HG03039 (cell line): ENCODE results near the gene MITF.
"Not testable (repeated sequence)": the region's sequence is repeated elsewhere in the genome, so short reads cannot be mapped to it uniquely, and the experiment has no call there.

Source experiments
- ATAC-seq: cut with Tn5 transposase; IDR thresholded peaks from one replicate; pipeline ENCODE4 v1.9.1; 2021; ENCODE audit warnings: mild to moderate bottlenecking, moderate library complexity; ENCODE audit not compliant: unreplicated experiment

Gene MITF

GRCh38 chr3:69901802-69902201 lies 162.5 kb downstream of the MITF start:
- ATAC-seq: no peak

- no peak for ATAC-seq
Measured at GRCh38 chr3:69902386-69902785, 163.1 kb downstream of the MITF start.

- no peak for ATAC-seq
Measured at GRCh38 chr3:69906351-69906966, 167.2 kb downstream of the MITF start.

GRCh38 chr3:69907554-69907953 lies 168.3 kb downstream of the MITF start:
- no peak for ATAC-seq

GRCh38 chr3:69909859-69910258 lies 170.6 kb downstream of the MITF start:
- not testable (repeated sequence) for ATAC-seq

GRCh38 chr3:69913422-69913821 lies 174.2 kb downstream of the MITF start:
- ATAC-seq: no peak

GRCh38 chr3:69914395-69914794 lies 175.1 kb downstream of the MITF start:
- no peak for ATAC-seq

GRCh38 chr3:69915726-69916125 lies 176.5 kb downstream of the MITF start:
- ATAC-seq: no peak

GRCh38 chr3:69920009-69920408 lies 180.7 kb downstream of the MITF start:
- ATAC-seq: not testable (repeated sequence)

- ATAC-seq: no peak
Measured at GRCh38 chr3:69921651-69922050, 182.4 kb downstream of the MITF start.

GRCh38 chr3:69922521-69923000 lies 183.3 kb downstream of the MITF start:
- ATAC-seq: no peak

GRCh38 chr3:69925506-69925905 lies 186.2 kb downstream of the MITF start:
- no peak for ATAC-seq

GRCh38 chr3:69926385-69926784 lies 187.1 kb downstream of the MITF start:
- no peak for ATAC-seq

- ATAC-seq: no peak
Measured at GRCh38 chr3:69927571-69927970, 188.3 kb downstream of the MITF start.

GRCh38 chr3:69929019-69929418 lies 189.8 kb downstream of the MITF start:
- no peak for ATAC-seq

- ATAC-seq: no peak
Measured at GRCh38 chr3:69930564-69930963, 191.3 kb downstream of the MITF start.

- ATAC-seq: no peak
Measured at GRCh38 chr3:69932087-69932486, 192.8 kb downstream of the MITF start.

GRCh38 chr3:69932501-69932900 lies 193.2 kb downstream of the MITF start:
- no peak for ATAC-seq

- ATAC-seq: no peak
Measured at GRCh38 chr3:69934398-69934797, 195.1 kb downstream of the MITF start.

- no peak for ATAC-seq
Measured at GRCh38 chr3:69936266-69936665, 197.0 kb downstream of the MITF start.

GRCh38 chr3:69938061-69938460 lies 198.8 kb downstream of the MITF start:
- ATAC-seq: no peak

GRCh38 chr3:69938931-69939330 lies 199.7 kb downstream of the MITF start:
- ATAC-seq: no peak

- no peak for ATAC-seq
Measured at GRCh38 chr3:69941037-69941436, 201.8 kb downstream of the MITF start.
